Endodermal cell (in vitro differentiated cells): Measurements from ENCODE around the gene NSUN4. TPM values are rescaled to one million over a fixed set of nuclear protein-coding genes. Genes with fewer than 3 reads are reported as not detected.
"Not testable (repeated sequence)": the region's sequence is repeated elsewhere in the genome, so short reads cannot be mapped to it uniquely, and the experiment has no call there.

ENCODE experiments used
- DNase-seq: peaks from one replicate; pipeline ENCODE4 v3.0.0-alpha.2; 2017
- H3K27ac ChIP-seq: 2 replicates; pipeline ENCODE4 v1.5.1; 2013; ENCODE audit warnings: mild to moderate bottlenecking, low read depth, low read length, moderate library complexity
- H3K27me3 ChIP-seq: 2 replicates; pipeline ENCODE4 v1.6.1; 2013; ENCODE audit warnings: mild to moderate bottlenecking, low read length, moderate library complexity; ENCODE audit not compliant: insufficient read depth, control insufficient read depth, poor library complexity, severe bottlenecking
- H3K36me3 ChIP-seq: 2 replicates; pipeline ENCODE4 v1.7.0; 2013; ENCODE audit warnings: mild to moderate bottlenecking, low read length, moderate library complexity; ENCODE audit not compliant: control insufficient read depth, insufficient read depth
- H3K4me1 ChIP-seq: one replicate; pipeline ENCODE4 v1.7.0; 2013; ENCODE audit warnings: low read length; ENCODE audit not compliant: control insufficient read depth, insufficient read depth
- H3K4me3 ChIP-seq: 2 replicates; pipeline ENCODE4 v1.5.1; 2013; ENCODE audit warnings: mild to moderate bottlenecking, low read length, moderate library complexity
- H3K9ac ChIP-seq: 2 replicates; pipeline ENCODE4 v1.6.1; 2013; ENCODE audit warnings: mild to moderate bottlenecking, low read length, moderate library complexity; ENCODE audit not compliant: poor library complexity, severe bottlenecking; ENCODE audit errors: extremely low read depth
- H3K9me3 ChIP-seq: 2 replicates; pipeline ENCODE4 v1.6.1; 2013; ENCODE audit warnings: mild to moderate bottlenecking, low read length, moderate library complexity; ENCODE audit not compliant: control insufficient read depth
- H3K27ac Mint-ChIP-seq: 2 replicates; pipeline ENCODE4 v1.8.0; 2020; ENCODE audit warnings: mixed read lengths
- H3K27me3 Mint-ChIP-seq: 2 replicates; pipeline ENCODE4 v1.8.0; 2021; ENCODE audit warnings: mild to moderate bottlenecking, mixed read lengths; ENCODE audit not compliant: insufficient read depth
- H3K36me3 Mint-ChIP-seq: 2 replicates; pipeline ENCODE4 v1.8.0; 2020; ENCODE audit warnings: low read depth, mixed read lengths
- H3K4me1 Mint-ChIP-seq: 2 replicates; pipeline ENCODE4 v1.8.0; 2020; ENCODE audit warnings: mixed read lengths
- H3K4me3 Mint-ChIP-seq: 2 replicates; pipeline ENCODE4 v1.8.0; 2020; ENCODE audit warnings: mild to moderate bottlenecking, moderate library complexity, mixed read lengths
- H3K9me3 Mint-ChIP-seq: 2 replicates; pipeline ENCODE4 v1.8.0; 2020; ENCODE audit warnings: mild to moderate bottlenecking, mixed read lengths
- CTCF ChIP-seq: fragments of 200-600 bp; sonication (generic); conservative IDR thresholded peaks from 2 replicates; pipeline ENCODE4 v1.5.0; 2021; ENCODE audit warnings: antibody characterized with exemption, mild to moderate bottlenecking
- WGBS, 2 experiments: methylation state at CpG; one replicate each; pipeline versions ENCODE4 v1.1.5 to v1.1.7; 2013; ENCODE audit warnings: missing lambda C conversion rate in 2 of 2, mixed read lengths in 1 of 2; ENCODE audit not compliant: insufficient coverage in 1 of 2, insufficient read length in 1 of 2; 5-methylcytosine and 5-hydroxymethylcytosine counted together
- total RNA-seq, 2 donors: library from RNA; stranded (reverse); fragmentation: NEBNext Ultra II Directional in 1 of 2; extraction: Animal tissue kit (Norgen Biotek cat#: 25700) in 1 of 2; gene quantifications; 2 replicates in 1 of 2; 3 replicates in 1 of 2; pipeline ENCODE4 v1.2.1, GENCODE V29; 2021

The NSUN4 gene
- total RNA-seq, 2 donors from 2014 or later = 16.3 to 19.0 TPM

- Histone ChIP-seq H3K9me3 (peaks cover under 1% of the 10 kb centered on the region), H3K9ac (no peak overlapping the region), H3K27me3 (no peaks in the 10 kb centered on the region), H3K36me3 (peaks cover 51% of the 10 kb centered on the region), H3K27ac (no peak overlapping the region), H3K4me3 (no peak overlapping the region), H3K4me1 (no peaks in the 10 kb centered on the region)
- DNase-seq = no peak
- Mint-ChIP-seq H3K4me3 (no peak overlapping the region), H3K27ac (no peak overlapping the region), H3K4me1 (peaks cover 19% of the 10 kb centered on the region), H3K27me3 (no peaks in the 10 kb centered on the region), H3K36me3 (peaks cover 63% of the 10 kb centered on the region), H3K9me3 (no peaks in the 10 kb centered on the region)
- no peak for TF ChIP-seq CTCF
Measured at GRCh38 chr1:46345281-46345680, 4.7 kb downstream of the NSUN4 start.

- Histone ChIP-seq H3K27me3 (no peaks in the 10 kb centered on the region), H3K4me1 (no peaks in the 10 kb centered on the region), H3K9ac (no peak overlapping the region), H3K27ac (no peak overlapping the region), H3K36me3 (peaks cover 71% of the 10 kb centered on the region), H3K9me3 (peaks cover 6% of the 10 kb centered on the region), H3K4me3 (no peak overlapping the region)
- Mint-ChIP-seq H3K4me1 (peaks cover 3% of the 10 kb centered on the region), H3K4me3 (no peak overlapping the region), H3K36me3 (peaks cover 63% of the 10 kb centered on the region), H3K27ac (no peak overlapping the region), H3K9me3 (no peaks in the 10 kb centered on the region), H3K27me3 (no peaks in the 10 kb centered on the region)
- DNase-seq = no peak
- TF ChIP-seq CTCF = no peak
- WGBS, 2 experiments = 90 to 94% methylated on average over 2 of the region's 2 CpGs
Measured at GRCh38 chr1:46352363-46352762, 11.8 kb downstream of the NSUN4 start.

- not testable (repeated sequence) for H3K27me3 ChIP-seq
Measured at GRCh38 chr1:46355920-46356319, 15.3 kb downstream of the NSUN4 start.

GRCh38 chr1:46362158-46362557, 21.6 kb downstream of the NSUN4 start:
- WGBS, 2 experiments = 92 to 100% methylated on average over 3 of the region's 3 CpGs
- no peaks in the 10 kb centered on the region for H3K27me3 ChIP-seq
- peaks cover 45% of the 10 kb centered on the region for H3K36me3 Mint-ChIP-seq
- no peak for DNase-seq
- no peaks in the 10 kb centered on the region for H3K9me3 ChIP-seq
- no peak overlapping the region for H3K27ac Mint-ChIP-seq
- H3K4me3 Mint-ChIP-seq = no peak overlapping the region
- no peak overlapping the region for H3K9ac ChIP-seq
- H3K36me3 ChIP-seq = peaks cover 51% of the 10 kb centered on the region
- no peaks in the 10 kb centered on the region for H3K4me1 ChIP-seq
- no peak overlapping the region for H3K4me3 ChIP-seq
- peaks cover 11% of the 10 kb centered on the region for H3K4me1 Mint-ChIP-seq
- H3K27ac ChIP-seq = no peak overlapping the region
- H3K27me3 Mint-ChIP-seq = no peaks in the 10 kb centered on the region
- H3K9me3 Mint-ChIP-seq = no peaks in the 10 kb centered on the region
- no peak for TF ChIP-seq CTCF

More at GRCh38 chr1:46355920-46356319, 15.3 kb downstream of the NSUN4 start:
- not testable (repeated sequence) for H3K4me3 Mint-ChIP-seq, H3K27ac ChIP-seq, H3K4me1 ChIP-seq, DNase-seq, H3K27me3 Mint-ChIP-seq, H3K27ac Mint-ChIP-seq, H3K4me3 ChIP-seq, H3K9me3 ChIP-seq, H3K9me3 Mint-ChIP-seq, H3K4me1 Mint-ChIP-seq, H3K9ac ChIP-seq
- H3K36me3 Mint-ChIP-seq = peaks cover 56% of the 10 kb centered on the region
- WGBS, 2 experiments = 79 to 89% methylated on average over 2 to 5 of the region's 5 CpGs
- H3K36me3 ChIP-seq = peaks cover 53% of the 10 kb centered on the region
